Endothelial cell of umbilical vein (primary cell): ENCODE results near the gene NALCN. TPM values are rescaled to one million over a fixed set of nuclear protein-coding genes. Genes with fewer than 3 reads are reported as not detected.

ENCODE experiments used
- BruUV-seq: library from RNA; stranded (reverse); fragments of 400-500 nt; replicated peaks from 2 replicates; lab custom pipeline; 2021; lab: Mats Ljungman, UMichigan
- CTCF ChIA-PET: fragments of 300-600, 350-600 bp; sonication (Branson Sonifier 250); formaldehyde crosslinking; loops from one replicate; lab custom pipeline; 2021; ENCODE audit warnings: antibody characterized with exemption, inconsistent platforms; lab: Charles Lee
- POLR2A ChIA-PET: fragments of 300-600, 350-600 bp; sonication (Branson Sonifier 250); formaldehyde crosslinking; loops from one replicate; lab custom pipeline; 2021; ENCODE audit warnings: antibody characterized with exemption, inconsistent platforms; lab: Charles Lee
- DNase-seq: peaks from one replicate; pipeline ENCODE4 v3.0.0-alpha.2; 2011; ENCODE audit warnings: low read depth, low spot score
- FAIRE-seq: peaks from 2 replicates; lab custom pipeline; 2011; peaks lifted over from hg19 to GRCh38; lab: Jason Lieb, UNC
- H2AFZ ChIP-seq: 2 replicates; pipeline ENCODE4 v1.6.0; 2012; ENCODE audit warnings: low read depth, low read length, control low read depth, inconsistent platforms
- H3K27ac ChIP-seq: 2 replicates; pipeline ENCODE4 v1.5.1; 2011; ENCODE audit warnings: low read depth, mild to moderate bottlenecking, control low read depth, low read length, moderate library complexity; ENCODE audit not compliant: insufficient read depth
- H3K27me3 ChIP-seq, 2 experiments: 2 replicates each; pipeline versions ENCODE4 v1.6.0 to v1.6.1; 2011; ENCODE audit warnings: low read length in 2 of 2, mixed read lengths in 1 of 2; ENCODE audit not compliant: control insufficient read depth in 2 of 2, insufficient read depth in 2 of 2
- H3K36me3 ChIP-seq, 2 experiments: 2 replicates in 1 of 2; 3 replicates in 1 of 2; pipeline ENCODE4 v1.5.1; 2011; ENCODE audit warnings: low read length in 2 of 2, mild to moderate bottlenecking in 1 of 2, moderate library complexity in 1 of 2; ENCODE audit not compliant: control insufficient read depth in 2 of 2, insufficient read depth in 2 of 2; ENCODE audit errors: extremely low read depth in 1 of 2
- H3K4me1 ChIP-seq: 3 replicates; pipeline ENCODE4 v1.5.1; 2011; ENCODE audit warnings: mild to moderate bottlenecking, low read length; ENCODE audit not compliant: control insufficient read depth, insufficient read depth; ENCODE audit errors: extremely low read depth
- H3K4me2 ChIP-seq: 2 replicates; pipeline ENCODE4 v1.6.1; 2011; ENCODE audit warnings: low read length, control low read depth, mixed read lengths; ENCODE audit not compliant: insufficient read depth
- H3K4me3 ChIP-seq, 3 experiments: fragments of 200-600 bp in 1 of 3; sonication (generic), shearing (Covaris generic) in 1 of 3; replicated peaks in 1 of 3; 2 replicates each; pipeline ENCODE4 v1.5.1; 2011 to 2016; ENCODE audit warnings: control low read depth in 3 of 3, low read length in 3 of 3, mild to moderate bottlenecking in 2 of 3, inconsistent platforms in 1 of 3, low read depth in 1 of 3, moderate library complexity in 1 of 3; ENCODE audit not compliant: insufficient read depth in 1 of 3
- H3K79me2 ChIP-seq: 2 replicates; pipeline ENCODE4 v1.6.0; 2012; ENCODE audit warnings: low read length, inconsistent platforms; ENCODE audit not compliant: control insufficient read depth, insufficient read depth
- H3K9ac ChIP-seq: replicated peaks from 2 replicates; pipeline ENCODE3; 2011; ENCODE audit warnings: low read length, control low read depth; ENCODE audit not compliant: insufficient read depth; ENCODE audit errors: extremely low read depth
- H3K9me1 ChIP-seq: replicated peaks from 3 replicates; pipeline ENCODE4 v1.6.0; 2011; ENCODE audit warnings: mild to moderate bottlenecking, low read length; ENCODE audit not compliant: control insufficient read depth, insufficient read depth; ENCODE audit errors: extremely low read depth
- H3K9me3 ChIP-seq: replicated peaks from 2 replicates; pipeline ENCODE4 v1.5.1; 2012; ENCODE audit warnings: low read length, inconsistent platforms; ENCODE audit not compliant: control insufficient read depth, insufficient read depth
- H4K20me1 ChIP-seq: replicated peaks from 2 replicates; pipeline ENCODE3; 2011; ENCODE audit warnings: mild to moderate bottlenecking, low read length; ENCODE audit not compliant: control insufficient read depth, insufficient read depth; ENCODE audit errors: extremely low read depth
- EZH2 ChIP-seq: IDR thresholded peaks from 2 replicates; pipeline ENCODE4 v1.6.1; 2012; ENCODE audit warnings: borderline replicate concordance, low read depth, mild to moderate bottlenecking, moderate library complexity, low read length, inconsistent platforms; ENCODE audit not compliant: severe bottlenecking
- FOS ChIP-seq: IDR thresholded peaks from 2 replicates; pipeline ENCODE4 v1.6.1; 2011; ENCODE audit warnings: mild to moderate bottlenecking, low read length, moderate library complexity, borderline replicate concordance; ENCODE audit not compliant: insufficient read depth
- GATA2 ChIP-seq: IDR thresholded peaks from 2 replicates; pipeline ENCODE4 v1.7.0; 2011; ENCODE audit warnings: low read depth, mild to moderate bottlenecking, moderate library complexity, mixed read lengths, low read length; ENCODE audit not compliant: insufficient read length, insufficient read depth
- JUN ChIP-seq: IDR thresholded peaks from 2 replicates; pipeline ENCODE4 v1.6.1; 2011; ENCODE audit warnings: borderline replicate concordance, low read depth; ENCODE audit not compliant: insufficient read length, insufficient read depth
- MYC ChIP-seq: IDR thresholded peaks from one replicate; pipeline ENCODE4 v1.6.1; 2011; ENCODE audit warnings: mild to moderate bottlenecking, low read depth, low read length
- POLR2A ChIP-seq: IDR thresholded peaks from 2 replicates; pipeline ENCODE4 v1.6.1; 2012; ENCODE audit warnings: low read depth, mild to moderate bottlenecking, control low read depth, low read length
- POLR2AphosphoS5 ChIP-seq: IDR thresholded peaks from 2 replicates; pipeline ENCODE4 v1.6.1; 2012; ENCODE audit warnings: low read depth, mild to moderate bottlenecking, control low read depth, low read length, moderate library complexity; ENCODE audit not compliant: insufficient read depth
- dilution Hi-C: fragments of 300-500 bp; cut with MboI; formaldehyde crosslinking; loops from one replicate; pipeline ENCODE4 v1.15.0; 2019; ENCODE audit warnings: low sequenced_read_pairs; ENCODE audit not compliant: extremely low pct_ligation_motif_present
- intact Hi-C: fragments of 100-400 bp; cut with micrococcal nuclease; formaldehyde crosslinking; loops from one replicate; pipeline ENCODE4 v1.10.0; 2022
- polyA plus RNA-seq, 4 experiments: library from polyadenylated mRNA; depleted of rRNA in 3 of 4; stranded (reverse) in 3 of 4; unstranded in 1 of 4; fragments of >200 nt; gene quantifications; 2 replicates each; pipeline versions ENCODE4 v1.2.1 to v1.2.3, GENCODE V29; 2011 to 2012; ENCODE audit warnings: missing spikeins in 1 of 4
- total RNA-seq: library from RNA; stranded (reverse); gene quantifications from 2 replicates; pipeline ENCODE4 v1.2.3, GENCODE V29; 2021
- TF ChIP-seq, protein P1 (sequence below), 2 donors: IDR thresholded peaks; 1 replicate in 1 of 2; 2 replicates in 1 of 2; pipeline ENCODE4 v1.5.1; 2011; ENCODE audit warnings: low read length in 2 of 2, mild to moderate bottlenecking in 2 of 2, moderate library complexity in 2 of 2, control low read depth in 1 of 2, inconsistent platforms in 1 of 2, low read depth in 1 of 2; ENCODE audit not compliant: insufficient read depth in 1 of 2; ENCODE audit errors: extremely low read depth in 1 of 2
- TF ChIP-seq, protein P2 (sequence below): IDR thresholded peaks from 2 replicates; pipeline ENCODE4 v1.6.1; 2011; ENCODE audit not compliant: insufficient read depth, insufficient read length

Gene NALCN
- total and polyA plus RNA-seq, 2 donors (not counting 3 experiments of a cell fraction or from before 2014, with no cell fraction given) = 3.3 to 4.4 TPM

DNA sequence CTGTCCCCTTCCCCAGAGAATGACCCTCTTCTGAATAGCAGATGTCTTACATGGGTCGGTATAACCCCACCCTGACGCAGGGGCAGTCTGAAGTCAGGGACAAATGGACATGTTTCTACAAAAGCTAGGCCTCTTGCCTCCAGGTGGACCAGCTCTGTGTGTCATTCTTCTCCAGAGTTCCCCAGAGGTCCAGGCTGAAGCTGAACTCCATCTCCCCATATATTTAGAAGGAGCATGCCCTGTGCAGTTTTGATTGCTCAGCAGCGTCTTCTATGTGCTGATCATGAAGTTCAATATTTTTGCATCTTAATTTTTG is 8.8 kb upstream of the NALCN start:
- no peak overlapping the region for H3K4me3 ChIP-seq
- no peak overlapping the region for H2AFZ ChIP-seq
- H3K27ac ChIP-seq = no peak overlapping the region
- no peaks in the 10 kb centered on the region for H3K9me1 ChIP-seq
- DNase-seq = no peak
- no peaks in the 10 kb centered on the region for H3K9me3 ChIP-seq
- H3K4me1 ChIP-seq = no peaks in the 10 kb centered on the region
- no peak overlapping the region for H3K9ac ChIP-seq
- TF ChIP-seq JUN (no peak), POLR2AphosphoS5 (no peak), FOS (no peak)
- dilution Hi-C loops (no loop called here), intact Hi-C loops (no loop called here)
- CTCF ChIA-PET = interaction anchor here (1.0 kb wide), 1 partner anchor 85 kb away, joined by 3 read pairs; no protein-coding TSS in a partner anchor
- no peaks in the 10 kb centered on the region for H4K20me1 ChIP-seq
- no peaks in the 10 kb centered on the region for H3K27me3 ChIP-seq
- POLR2A ChIA-PET = no interaction called here
- no peak overlapping the region for H3K4me2 ChIP-seq
- no peaks in the 10 kb centered on the region for H3K79me2 ChIP-seq
- BruUV-seq = no TSS peak
- H3K36me3 ChIP-seq = no peaks in the 10 kb centered on the region
- FAIRE-seq = no peak

DNA sequence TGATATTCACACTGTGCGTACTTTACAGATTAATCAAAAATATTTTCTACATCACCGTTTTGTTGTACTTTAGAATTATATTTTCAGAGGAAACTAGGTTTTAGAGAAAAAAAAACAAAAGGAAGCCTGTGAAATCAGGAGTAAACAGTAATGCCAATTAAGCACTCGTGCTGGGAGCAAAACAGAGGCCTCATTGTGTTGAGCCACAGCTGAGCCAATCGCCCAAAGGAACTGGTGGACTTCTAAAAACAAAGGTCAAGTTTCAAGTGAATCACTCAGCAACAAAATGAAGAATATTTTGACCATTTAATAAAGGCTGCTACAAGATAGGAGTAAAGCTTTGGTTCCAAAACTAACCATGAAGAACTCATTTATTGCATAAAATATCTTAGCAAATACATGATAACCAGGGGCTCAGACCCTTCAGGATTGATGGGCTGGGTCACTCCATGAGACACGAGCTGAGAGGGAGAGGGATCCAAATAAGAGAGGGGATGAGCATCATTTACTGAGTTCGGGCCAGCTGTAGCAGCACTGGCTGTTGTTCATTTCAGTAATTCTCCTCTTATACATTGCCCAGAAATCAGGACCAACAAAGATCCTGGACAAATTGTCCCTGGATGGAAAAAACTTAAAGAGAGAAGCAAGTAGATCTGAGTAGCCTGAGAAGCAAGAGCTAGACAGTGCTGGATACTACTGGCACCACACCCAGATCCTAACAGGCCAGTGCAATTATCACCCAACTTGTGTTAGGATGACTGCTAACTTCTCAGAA is 8.3 kb upstream of the NALCN start:
- Histone ChIP-seq H3K9me1 (no peaks in the 10 kb centered on the region), H3K4me1 (no peaks in the 10 kb centered on the region), H3K4me3 (no peak overlapping the region), H2AFZ (no peak overlapping the region), H3K4me2 (no peak overlapping the region), H3K9me3 (no peaks in the 10 kb centered on the region), H3K27me3 (no peaks in the 10 kb centered on the region), H3K79me2 (no peaks in the 10 kb centered on the region), H3K9ac (no peak overlapping the region), H4K20me1 (no peaks in the 10 kb centered on the region), H3K36me3 (no peaks in the 10 kb centered on the region), H3K27ac (no peak overlapping the region)
- ChIA-PET POLR2A (no interaction called here), CTCF (interaction anchor here (1.0 kb wide), 1 partner anchor 86 kb away, joined by 3 read pairs; no protein-coding TSS in a partner anchor)
- peak; percentile 29 for DNase-seq
- intact Hi-C loops (no loop called here), dilution Hi-C loops (no loop called here)
- FAIRE-seq = no peak
- TF ChIP-seq MYC (no peak), POLR2A (no peak), GATA2 (no peak), POLR2AphosphoS5 (no peak), EZH2 (no peak), JUN (no peak)
- TF ChIP-seq, protein P1, sequence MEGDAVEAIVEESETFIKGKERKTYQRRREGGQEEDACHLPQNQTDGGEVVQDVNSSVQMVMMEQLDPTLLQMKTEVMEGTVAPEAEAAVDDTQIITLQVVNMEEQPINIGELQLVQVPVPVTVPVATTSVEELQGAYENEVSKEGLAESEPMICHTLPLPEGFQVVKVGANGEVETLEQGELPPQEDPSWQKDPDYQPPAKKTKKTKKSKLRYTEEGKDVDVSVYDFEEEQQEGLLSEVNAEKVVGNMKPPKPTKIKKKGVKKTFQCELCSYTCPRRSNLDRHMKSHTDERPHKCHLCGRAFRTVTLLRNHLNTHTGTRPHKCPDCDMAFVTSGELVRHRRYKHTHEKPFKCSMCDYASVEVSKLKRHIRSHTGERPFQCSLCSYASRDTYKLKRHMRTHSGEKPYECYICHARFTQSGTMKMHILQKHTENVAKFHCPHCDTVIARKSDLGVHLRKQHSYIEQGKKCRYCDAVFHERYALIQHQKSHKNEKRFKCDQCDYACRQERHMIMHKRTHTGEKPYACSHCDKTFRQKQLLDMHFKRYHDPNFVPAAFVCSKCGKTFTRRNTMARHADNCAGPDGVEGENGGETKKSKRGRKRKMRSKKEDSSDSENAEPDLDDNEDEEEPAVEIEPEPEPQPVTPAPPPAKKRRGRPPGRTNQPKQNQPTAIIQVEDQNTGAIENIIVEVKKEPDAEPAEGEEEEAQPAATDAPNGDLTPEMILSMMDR (IDR thresholded peaks at IDR 0.05; ENCODE audit: extremely low read depth in 1 of 2, insufficient read depth in 1 of 2, low read depth in 1 of 2, low read length in 2 of 2) = no peak
- TF ChIP-seq, protein P2, sequence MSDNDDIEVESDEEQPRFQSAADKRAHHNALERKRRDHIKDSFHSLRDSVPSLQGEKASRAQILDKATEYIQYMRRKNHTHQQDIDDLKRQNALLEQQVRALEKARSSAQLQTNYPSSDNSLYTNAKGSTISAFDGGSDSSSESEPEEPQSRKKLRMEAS = no peak
- BruUV-seq = no TSS peak
